Renal pelvis (tissue), 12 donors: ENCODE measurements around the gene MAGEA9. TPM values are rescaled to one million over a fixed set of nuclear protein-coding genes. Genes with fewer than 3 reads are reported as not detected.
A peak's percentile ranks its signal among the peaks of the same experiment; 100 is the strongest.
"Not testable (repeated sequence)": the region's sequence is repeated elsewhere in the genome, so short reads cannot be mapped to it uniquely, and the experiment has no call there.

Source experiments
- DNase-seq: peaks from one replicate; pipeline ENCODE4 v3.0.0-alpha.2; 2013
- long read RNA-seq, 16 experiments: transcript quantifications; one replicate each; lab custom pipeline, GENCODE V29; 2026
- polyA plus RNA-seq, 3 donors: library from polyadenylated mRNA; unstranded; fragments of 120-200 nt; gene quantifications; one replicate each; pipeline ENCODE4 v1.2.1, GENCODE V29; 2013; ENCODE audit not compliant: insufficient read length in 3 of 3

Gene MAGEA9, protein sequence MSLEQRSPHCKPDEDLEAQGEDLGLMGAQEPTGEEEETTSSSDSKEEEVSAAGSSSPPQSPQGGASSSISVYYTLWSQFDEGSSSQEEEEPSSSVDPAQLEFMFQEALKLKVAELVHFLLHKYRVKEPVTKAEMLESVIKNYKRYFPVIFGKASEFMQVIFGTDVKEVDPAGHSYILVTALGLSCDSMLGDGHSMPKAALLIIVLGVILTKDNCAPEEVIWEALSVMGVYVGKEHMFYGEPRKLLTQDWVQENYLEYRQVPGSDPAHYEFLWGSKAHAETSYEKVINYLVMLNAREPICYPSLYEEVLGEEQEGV
- not detected for polyA plus RNA-seq
- long read RNA-seq, donor 1: 0 reads
- long read RNA-seq, donor 2: 0 reads
- long read RNA-seq, donor 3: 0 reads
- long read RNA-seq, donor 4: 0 reads
- long read RNA-seq, donor 5: 0 reads
- long read RNA-seq, donor 6: 0 reads
- long read RNA-seq, donor 7: 0 reads
- long read RNA-seq, donor 8: 0 reads
- long read RNA-seq, donor 9: 0 reads
- long read RNA-seq, donor 10: 0 reads
- long read RNA-seq, donor 11: 0 reads
- long read RNA-seq, donor 12: 0 reads
- long read RNA-seq, donor 13: 0 reads
- long read RNA-seq, donor 14: 0 reads
- long read RNA-seq, donor 15: 0 reads
- long read RNA-seq, donor 16: 0 reads

DNA sequence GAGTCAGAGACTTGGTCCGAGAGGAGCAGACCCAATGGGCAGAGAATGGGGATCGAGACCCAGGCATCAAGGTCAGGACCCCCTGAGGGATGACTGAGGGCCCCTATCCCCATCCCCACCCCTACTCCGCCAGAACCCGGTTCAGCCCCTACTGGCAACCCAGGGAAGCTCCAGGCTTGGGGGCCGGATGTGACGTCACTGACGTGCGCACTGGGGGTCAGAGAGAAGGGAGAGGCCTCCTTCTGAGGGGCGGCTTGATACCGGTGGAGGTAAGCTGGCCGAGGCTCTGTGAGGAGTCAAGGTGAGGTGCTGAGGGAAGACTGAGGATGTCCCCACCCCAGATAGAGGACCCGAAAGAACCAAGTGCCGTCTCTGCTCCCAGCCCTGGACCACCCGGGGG is at the start of gene MAGEA9:
MAGEA9 (plus strand) TSS at position 204 of the 400 bp plus-strand sequence. CDS start 4,281 bp downstream, outside the sequence.
- not testable (repeated sequence) for DNase-seq

DNA sequence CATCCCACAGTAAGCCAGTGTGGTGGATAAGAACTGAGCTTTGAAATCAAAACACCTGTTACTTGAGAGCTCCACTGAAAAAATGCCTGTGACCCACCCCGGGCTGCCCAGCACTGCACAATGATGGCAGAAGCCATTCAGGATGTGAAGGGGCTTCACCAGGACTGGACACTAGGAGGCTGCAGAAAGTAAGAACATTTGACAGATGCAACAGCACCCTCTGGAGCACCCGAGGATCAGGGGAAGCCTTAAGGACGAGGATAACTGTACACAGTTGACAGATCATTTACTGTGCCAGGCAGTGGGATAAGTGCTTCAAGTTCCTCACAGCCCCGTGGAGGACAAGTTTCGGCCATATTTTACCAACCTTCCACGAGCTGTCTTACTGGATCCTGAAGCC is 39.5 kb upstream of the MAGEA9 start:
- DNase-seq: not testable (repeated sequence)

DNA sequence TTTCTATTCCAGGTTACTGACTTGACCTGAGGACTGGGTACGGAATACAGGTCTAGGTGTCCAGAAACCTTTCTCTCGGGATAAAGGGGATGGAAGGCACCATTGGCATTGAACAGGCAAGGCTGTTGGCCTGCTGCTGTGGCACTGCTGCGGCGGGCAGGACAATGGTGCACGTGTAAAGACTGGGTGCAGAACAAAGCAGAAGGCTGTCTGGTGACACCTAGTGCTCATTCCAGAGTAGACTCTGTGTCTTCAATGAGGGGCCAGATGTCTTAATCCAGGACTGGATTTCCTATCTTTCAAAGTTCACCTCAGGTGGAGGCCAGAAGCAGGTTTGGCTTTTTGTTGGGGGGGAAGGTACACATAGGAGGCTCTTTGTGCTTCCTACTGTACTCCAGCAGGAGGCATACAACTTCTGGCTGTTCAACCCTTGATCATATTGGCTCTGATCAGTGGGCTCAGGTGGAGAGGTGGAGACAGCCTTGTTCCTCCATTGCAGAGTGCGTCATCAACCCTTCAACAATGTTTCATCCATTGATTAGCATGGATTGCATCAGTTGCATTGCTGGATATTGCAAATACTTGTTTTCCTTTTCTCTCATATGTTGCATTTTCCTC is 35.2 kb upstream of the MAGEA9 start:
- not testable (repeated sequence) for DNase-seq

DNA sequence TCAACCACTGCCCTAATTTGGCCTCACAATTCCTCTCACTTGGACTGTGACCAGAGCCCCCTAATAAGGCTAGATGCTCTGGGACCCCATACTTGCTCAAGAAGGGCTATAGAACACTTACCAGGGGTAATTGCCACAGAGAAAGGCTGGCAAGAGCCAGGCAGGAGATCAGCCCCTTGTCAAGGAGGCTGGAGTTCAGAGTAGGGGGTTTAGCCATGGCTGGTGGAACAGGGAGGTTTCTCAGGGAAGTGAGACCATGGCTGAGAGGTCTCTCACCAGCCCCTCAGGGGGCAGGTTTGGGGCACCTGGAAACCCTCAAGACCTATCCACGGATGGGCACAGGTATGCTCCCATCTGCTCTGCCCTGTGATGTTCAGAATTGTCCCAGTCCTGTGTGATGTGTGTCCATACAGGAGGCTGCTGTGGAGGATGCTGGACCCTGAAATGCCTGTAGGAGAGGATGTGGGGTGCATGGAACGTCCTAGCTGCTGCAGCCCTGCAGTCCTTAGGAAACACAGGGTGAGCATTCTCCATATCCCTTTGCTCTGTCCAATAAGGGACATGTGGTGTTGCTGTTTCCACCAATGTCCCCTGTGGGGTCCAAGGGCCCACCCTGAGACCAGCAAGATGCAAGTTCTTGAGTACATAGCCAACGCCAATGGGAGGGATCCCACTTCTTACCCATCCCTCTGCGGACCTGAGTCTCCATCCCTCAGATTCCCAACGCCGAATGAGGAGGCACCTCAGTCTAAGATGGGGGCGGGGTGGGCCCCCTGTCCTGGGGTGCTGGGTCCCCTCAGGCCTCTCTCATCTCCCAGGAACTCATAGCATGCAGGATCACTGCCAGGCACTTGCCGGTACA is 24.3 kb upstream of the MAGEA9 start:
- DNase-seq: no peak

DNA sequence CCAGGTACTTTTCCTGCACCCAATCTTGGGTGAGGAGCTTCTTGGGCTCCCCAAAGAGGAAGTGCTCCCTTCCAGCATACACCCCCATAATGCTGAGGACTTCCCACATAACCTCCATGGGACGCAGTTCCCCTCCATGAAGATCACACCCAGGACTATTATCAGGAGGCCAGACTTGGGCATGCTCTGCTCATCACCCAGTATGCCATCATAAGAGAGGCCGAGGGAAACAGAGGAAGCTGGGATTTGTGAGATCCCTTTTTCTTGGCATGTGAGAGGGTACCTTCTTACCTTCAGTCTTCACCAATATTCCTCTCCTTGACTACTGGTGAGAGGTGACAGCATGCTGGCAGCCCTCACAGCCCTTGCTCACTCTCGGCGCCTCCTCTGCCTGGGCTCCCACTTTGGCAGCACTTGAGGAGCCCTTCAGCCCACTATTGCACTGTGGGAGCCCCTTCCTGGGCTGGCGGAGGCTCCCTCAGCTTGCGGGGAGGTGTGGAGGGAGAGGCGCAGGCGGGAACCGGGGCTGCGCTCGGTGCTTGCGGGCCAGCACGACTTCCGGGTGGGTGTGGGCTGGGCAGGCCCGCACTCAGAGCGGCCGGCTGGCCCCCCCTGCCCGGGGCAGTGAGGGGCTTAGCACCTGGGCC is 23.5 kb upstream of the MAGEA9 start:
- no peak for DNase-seq

DNA sequence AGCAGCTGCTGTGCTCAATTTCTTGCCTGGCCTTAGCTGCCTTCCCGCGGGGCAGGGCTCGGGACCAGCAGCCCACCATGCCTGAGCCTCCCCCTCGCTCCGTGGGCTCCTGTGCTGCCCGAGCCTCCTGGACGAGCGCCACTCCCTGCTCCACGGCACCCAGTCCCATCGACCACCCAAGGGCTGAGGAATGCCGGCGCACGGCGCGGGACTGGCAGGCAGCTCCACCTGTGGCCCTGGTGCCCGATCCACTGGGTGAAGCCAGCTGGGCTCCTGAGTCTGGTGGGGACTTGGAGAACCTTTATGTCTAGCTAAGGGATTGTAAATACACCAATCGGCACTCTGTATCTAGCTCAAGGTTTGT is 23.0 kb upstream of the MAGEA9 start:
- DNase-seq: not testable (repeated sequence)

DNA sequence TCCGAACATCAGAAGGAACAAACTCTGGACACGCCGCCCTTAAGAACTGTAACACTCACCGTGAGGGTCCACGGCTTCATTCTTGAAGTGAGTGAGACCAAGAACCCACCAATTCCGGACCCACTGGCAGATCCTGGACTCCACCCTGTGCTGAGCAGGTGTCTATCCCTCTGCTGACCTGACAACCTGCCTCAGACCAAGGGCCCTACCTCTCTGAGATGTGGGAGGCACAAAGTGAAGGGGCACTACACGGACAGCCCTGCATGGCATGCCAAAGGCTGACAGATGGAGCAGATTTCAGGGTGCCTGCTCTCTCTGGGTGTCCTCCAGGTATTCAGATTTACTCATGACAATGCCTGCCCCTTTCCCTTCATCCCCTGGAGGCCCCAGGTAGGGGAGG is 21.9 kb upstream of the MAGEA9 start:
- DNase-seq: no peak

DNA sequence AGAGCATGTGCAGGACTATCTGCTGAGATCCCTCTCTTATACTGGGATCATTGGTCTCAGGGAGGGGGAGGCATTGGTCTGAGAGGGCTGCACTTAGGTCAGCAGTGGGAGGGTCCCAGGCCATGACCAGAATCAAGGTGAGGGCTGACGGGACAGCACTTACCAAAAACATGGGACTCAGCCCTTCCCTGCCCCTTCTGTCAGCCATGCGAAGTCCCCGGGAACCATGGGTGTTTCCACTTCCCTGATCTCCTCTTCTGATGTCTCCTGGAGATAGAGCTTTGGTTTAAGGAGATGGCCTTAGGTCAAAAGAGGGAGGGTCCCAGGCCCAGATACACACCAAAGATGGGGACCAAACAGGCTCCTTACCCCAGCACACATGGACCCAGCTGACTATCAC is 20.8 kb upstream of the MAGEA9 start:
- no peak for DNase-seq

DNA sequence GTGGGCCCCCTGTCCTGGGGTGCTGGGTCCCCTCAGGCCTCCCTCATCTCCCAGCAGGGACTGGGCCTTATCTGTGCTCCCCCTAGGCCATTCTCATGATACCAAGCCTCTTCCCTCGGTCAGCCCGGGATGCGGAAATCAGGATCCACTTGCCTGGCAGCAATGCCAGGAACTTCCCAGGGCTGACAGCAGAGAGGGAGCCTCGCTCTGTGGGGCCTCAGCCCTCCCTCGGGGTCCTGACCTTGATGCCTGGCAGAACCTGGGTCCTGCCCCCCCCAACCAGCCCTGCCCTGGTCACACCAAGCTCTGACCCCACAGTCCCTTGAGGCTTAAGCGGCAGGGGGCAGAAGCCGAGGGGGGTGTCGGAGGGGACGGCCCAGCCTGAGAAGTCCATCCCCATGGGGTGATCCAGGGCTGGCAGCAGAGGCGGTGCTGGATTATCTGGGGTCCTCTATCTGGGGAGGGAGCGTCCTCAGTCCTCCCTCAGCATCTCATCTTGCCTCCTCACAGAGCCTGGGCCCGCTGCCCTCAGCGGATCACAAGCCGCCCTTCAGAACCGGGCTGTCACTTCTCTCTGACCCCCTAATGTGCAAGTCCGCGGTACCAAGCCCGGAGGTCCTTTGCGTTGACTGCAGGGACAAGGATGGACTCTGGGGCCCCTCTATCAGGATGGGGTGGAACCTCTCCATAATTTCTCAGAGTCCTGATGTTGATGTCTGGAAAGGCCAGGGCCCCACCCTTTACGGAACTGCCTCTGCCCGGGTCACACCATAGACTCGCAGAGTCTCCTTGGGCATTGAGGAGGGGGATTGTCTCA is 19.7 kb upstream of the MAGEA9 start:
- DNase-seq: not testable (repeated sequence)

DNA sequence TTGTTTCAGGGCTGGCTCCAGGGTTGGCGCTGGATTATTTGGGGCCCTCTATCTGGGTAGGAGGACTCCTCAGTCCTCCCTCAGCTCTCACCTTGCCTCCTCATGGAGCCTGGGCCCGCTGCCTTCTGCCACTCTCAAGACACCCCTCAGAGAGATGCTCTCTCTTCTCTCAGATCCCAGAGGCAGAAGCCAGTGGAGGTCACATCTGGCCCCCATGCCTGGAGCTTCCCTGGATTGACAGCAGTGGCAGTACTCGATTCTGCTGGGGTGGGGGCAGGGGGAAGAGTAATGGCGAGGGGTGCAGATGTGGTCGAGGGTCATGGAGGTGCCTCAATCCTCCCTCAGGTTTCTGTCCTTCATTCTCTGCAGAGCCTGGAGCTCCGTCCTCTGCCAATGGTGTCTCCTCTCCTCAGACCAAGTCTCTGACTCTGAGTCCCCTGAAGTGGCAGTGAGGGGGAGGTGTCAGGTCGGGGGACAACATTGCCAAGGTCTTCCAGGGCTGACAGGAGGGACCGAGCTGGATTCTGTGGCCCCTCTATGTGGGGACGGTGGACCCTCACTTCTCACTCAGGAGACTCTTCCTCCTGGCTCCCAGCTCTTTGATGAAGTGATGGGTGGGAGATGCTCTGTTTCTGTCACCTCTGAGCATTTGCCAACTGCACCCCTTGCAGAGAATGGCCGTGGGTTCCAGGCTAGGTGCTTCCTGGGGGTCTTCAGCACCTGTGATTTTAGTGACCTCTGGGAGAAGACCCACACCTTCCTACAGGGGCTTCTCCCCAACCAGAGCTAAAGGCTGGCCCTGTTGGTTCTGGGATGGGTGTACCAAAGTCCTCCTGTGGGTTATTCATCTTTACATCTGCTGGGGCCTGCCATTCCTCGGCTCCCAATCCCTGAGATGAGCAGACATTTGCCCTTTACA is 18.8 kb upstream of the MAGEA9 start:
- no peak for DNase-seq

DNA sequence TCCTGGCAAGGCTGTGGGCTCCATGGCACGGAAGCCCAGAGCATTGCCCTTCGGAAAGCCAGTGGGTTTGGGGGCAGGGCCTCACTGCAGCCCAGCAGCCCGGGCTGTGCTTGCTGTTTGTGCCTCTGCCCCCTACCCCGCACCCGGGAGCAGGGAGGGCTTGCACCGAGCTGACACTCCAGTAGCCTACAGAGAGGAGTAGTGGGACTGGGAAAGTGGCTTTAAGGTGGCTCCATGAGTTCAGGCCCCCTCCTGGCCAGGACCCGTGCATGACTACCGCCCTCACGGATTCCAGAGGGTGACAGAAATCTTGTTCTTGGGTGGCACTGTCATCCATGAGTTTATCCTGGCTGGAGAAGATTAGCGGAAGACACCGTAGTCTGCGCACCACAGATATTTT is 11.4 kb upstream of the MAGEA9 start:
- not testable (repeated sequence) for DNase-seq

DNA sequence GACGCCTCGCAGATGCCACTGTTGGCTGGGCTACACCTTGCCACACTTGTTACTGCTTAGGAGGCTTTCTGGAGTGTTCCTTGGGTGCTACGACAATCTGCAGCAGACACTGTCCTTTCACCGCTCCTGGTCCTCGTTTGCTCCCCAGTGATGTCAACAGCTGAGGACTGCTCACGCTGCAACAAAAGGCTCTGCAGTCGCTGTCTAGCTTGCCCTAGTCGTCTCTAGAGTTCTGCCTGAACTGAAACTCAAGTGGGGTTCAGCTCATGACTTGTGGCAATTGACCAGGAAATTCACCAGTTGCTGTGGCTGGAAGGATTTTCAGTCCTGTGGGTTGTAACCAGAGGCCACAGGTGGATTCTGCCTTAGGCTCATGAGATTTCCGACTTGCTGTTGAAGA is 8.7 kb upstream of the MAGEA9 start:
- DNase-seq: not testable (repeated sequence)

DNA sequence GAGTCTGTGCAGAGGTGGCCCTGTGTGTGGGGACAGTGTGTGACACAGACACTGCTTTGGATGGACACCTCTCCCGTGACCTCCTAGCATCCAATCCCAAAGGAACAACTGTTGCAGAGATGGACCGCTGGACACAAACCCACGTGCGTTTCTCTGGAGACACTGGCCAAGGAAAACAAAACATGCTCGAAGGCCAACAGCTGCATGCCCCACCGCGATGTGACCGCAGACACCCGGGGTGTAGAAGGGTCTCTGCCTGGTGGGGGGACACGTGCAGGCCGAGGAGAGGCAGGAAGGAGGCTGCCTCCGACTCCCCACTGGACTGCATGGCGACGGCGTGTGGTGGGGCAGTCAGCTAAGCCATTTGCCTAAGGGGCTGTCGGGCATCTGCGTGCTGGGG is 8.0 kb upstream of the MAGEA9 start, which contains the start of gene HSFX1:
HSFX1 (plus strand) TSS at position 301 of the 400 bp plus-strand sequence. CDS start 614 bp downstream, outside the sequence.
- not testable (repeated sequence) for DNase-seq

DNA sequence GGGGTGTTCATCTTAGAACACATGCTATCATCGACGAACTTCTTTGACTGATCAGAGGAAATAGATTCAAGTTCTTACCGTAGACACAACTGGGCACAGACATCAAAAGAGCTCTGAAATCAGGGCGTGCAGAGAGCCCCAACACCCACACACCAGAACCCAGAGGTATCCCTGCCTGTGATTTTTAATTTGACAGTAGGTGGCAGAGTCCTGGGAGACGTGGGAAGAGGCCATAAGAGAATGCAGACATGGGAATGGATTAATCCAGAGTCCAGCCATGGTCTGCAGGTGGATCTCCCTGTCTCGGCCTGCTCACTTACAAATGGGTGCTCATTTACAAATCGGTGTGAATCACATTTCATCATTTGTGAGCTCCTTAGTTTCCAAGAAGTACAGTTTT is 3.7 kb upstream of the MAGEA9 start:
- DNase-seq: not testable (repeated sequence)

DNA sequence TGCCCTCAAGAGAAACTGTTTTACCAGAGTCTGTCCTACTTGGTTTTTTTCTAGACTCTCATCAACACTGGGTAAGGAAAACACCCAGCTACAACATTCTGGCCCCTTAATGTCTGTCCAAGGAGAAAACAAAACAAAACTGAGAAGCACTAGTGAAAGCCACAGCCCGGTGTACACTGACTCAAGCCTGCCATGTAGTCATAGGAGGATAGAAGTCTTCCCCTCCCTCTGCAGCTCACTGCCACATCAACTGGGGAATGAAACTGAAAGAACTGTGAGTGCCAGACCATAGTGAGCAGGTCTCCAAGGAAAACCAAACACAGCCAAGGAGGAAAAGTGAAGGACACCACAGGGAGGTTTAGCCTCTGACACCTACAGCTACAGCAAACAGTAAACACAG is 13.8 kb downstream of the MAGEA9 start:
- not testable (repeated sequence) for DNase-seq

DNA sequence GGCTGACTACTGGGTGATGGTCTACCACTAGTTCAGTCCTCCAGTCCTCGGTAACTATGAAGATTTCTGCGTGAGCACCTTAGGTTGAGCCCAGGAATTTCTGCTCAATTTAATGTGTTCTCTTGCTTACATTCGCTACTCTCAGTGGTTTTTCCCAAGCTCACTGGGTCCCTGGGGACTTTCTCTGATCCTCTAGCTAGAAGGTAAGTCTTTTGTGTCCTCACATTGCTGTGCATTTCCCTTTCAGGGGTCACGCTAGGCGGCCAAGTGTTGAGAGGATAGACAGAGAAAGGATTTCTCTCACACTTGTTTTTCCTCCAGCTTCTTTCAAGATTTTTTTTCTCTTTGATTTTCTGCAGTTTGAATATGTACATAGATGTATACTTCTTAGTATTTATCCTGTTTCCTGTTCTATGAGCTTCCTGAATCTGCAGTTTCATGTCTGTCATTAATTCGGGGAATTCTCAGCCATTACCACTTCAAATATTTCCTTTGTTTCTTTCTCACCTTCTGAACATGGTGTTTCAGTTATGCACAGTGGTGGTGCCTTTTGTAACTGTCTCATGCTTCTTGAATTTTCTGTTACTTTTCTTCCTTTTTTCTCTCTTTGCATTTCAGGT is 17.5 kb downstream of the MAGEA9 start:
- no peak for DNase-seq

DNA sequence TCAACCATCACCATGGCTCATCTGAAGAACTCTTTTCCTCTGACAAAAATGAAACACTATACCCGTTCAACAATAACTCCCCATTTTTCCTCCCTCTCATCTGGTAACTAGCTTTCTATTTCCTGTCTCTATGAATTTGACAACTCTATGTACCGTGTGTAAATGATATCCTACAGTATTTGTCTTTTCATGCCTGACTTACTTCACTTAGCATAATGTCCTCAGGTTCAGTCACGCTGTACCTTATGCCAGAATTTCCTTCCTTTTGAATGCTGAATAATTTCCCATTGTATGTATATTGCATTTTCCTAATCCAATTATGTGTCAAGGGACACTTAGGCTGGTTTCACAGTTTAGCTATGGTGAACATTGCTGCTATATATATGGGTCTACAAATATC is 18.2 kb downstream of the MAGEA9 start:
- peak; percentile 8 for DNase-seq

DNA sequence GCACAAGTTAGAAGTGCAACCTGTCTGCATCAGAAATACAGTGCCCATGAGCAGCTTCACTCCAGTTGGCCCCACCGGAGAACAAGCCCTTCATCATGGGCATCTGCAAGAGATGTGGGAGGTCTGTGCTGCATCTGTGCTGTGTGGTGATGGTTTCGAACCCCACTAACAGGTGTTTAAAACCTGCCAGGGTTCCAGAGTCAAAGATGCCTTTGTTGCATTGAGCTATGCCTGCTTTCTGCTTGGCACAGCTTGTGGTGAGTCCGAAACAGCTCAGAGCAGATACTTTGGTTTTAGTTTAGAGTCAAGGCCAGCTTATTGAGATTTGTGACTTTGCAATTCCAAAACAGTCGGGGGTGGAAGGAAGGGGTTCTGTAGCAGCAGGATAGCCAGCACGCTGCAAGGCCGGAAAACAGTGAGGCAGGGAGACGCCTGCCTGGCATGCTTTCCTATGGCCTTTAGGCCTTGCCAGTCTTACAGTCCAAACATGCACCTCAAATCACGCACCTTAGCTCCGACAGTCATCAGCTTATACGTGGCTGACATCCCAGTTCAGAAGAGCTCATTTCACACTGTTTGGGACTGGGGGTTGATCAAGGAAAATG is 21.8 kb downstream of the MAGEA9 start:
- no peak for DNase-seq
